ENCODE results near the gene SHMT2.

GRCh38 chr12:57230381-57231155 is 1.1 kb downstream of the SHMT2 start:
- TF ChIP-seq SIN3A (IDR thresholded peaks at IDR 0.05; ENCODE audit: borderline replicate concordance, insufficient read depth, low read depth, low read length) (no peak), CTCF (IDR thresholded peaks at IDR 0.05) (no peak)

All from Panc1 (cell line).